ENCODE measurements around the gene SEH1L.

- TF ChIP-seq EZH2 (IDR thresholded peaks at IDR 0.05; ENCODE audit: low read length, missing control alignments), result no peak
- no peak for TF ChIP-seq CTCF (conservative IDR thresholded peaks at IDR 0.05 in 1 of 2, IDR thresholded peaks at IDR 0.05 in 1 of 2; ENCODE audit: low read depth in 1 of 2, low read length in 2 of 2)
Observed at GRCh38 chr18:12929477-12930083, 18.2 kb upstream of the SEH1L start.

Data from fibroblast of lung (primary cell).